ENCODE results near the gene ASXL1. TPM values are rescaled to one million over a fixed set of nuclear protein-coding genes. Genes with fewer than 3 reads are reported as not detected.

ASXL1 gene
- total RNA-seq, 1 experiment from 2014 or later = 52.2 TPM

- TF ChIP-seq FOSL1 (IDR thresholded peaks at IDR 0.05; ENCODE audit: low read depth) (no peak), SIN3A (IDR thresholded peaks at IDR 0.05; ENCODE audit: low read depth) (no peak), RAD21 (IDR thresholded peaks at IDR 0.05; ENCODE audit: low read depth) (no peak), MAX (IDR thresholded peaks at IDR 0.05) (no peak), TCF7L2 (IDR thresholded peaks at IDR 0.05; ENCODE audit: borderline replicate concordance, extremely low read depth, insufficient read depth, insufficient read length) (no peak), EZH2 (IDR thresholded peaks at IDR 0.05) (no peak), EZH2phosphoT487 (IDR thresholded peaks at IDR 0.05; ENCODE audit: borderline replicate concordance) (no peak), JUND (IDR thresholded peaks at IDR 0.05) (no peak), ZBTB33 (IDR thresholded peaks at IDR 0.05; ENCODE audit: extremely low read depth, insufficient replicate concordance, low read length) (no peak), SRF (IDR thresholded peaks at IDR 0.05; ENCODE audit: low read depth) (no peak)
Observed at GRCh38 chr20:32450484-32451061, 92.4 kb downstream of the ASXL1 start (continued).

- Histone ChIP-seq H3K27ac (ENCODE audit: low read depth, low read length) (no peak overlapping the region), H3K79me2 (ENCODE audit: insufficient read depth, low read length) (no peaks in the 10 kb centered on the region), H3K27me3 (ENCODE audit: insufficient read depth, low read length) (no peaks in the 10 kb centered on the region), H3K9me2 (ENCODE audit: insufficient read depth) (no peaks in the 10 kb centered on the region), H3K4me2 (ENCODE audit: low read length) (no peak overlapping the region), H3K4me3 (replicated peaks in 1 of 2; ENCODE audit: low read depth in 1 of 2, low read length in 2 of 2) (no peak overlapping the region), H3K9me3 (ENCODE audit: control insufficient read depth in 1 of 2, insufficient read depth in 1 of 2, low read depth in 1 of 2, low read length in 2 of 2) (no peaks in the 10 kb centered on the region), H3K36me3 (ENCODE audit: control insufficient read depth in 1 of 2, insufficient read depth in 2 of 2, low read length in 2 of 2) (peaks cover 0 to 7% of the 10 kb centered on the region in 2 experiments; a peak in 2 of 4 replicates), H2AFZ (ENCODE audit: low read depth, low read length, poor library complexity, severe bottlenecking) (no peak overlapping the region), H3K9ac (ENCODE audit: low read length) (no peak overlapping the region), H4K20me1 (ENCODE audit: insufficient read depth) (no peaks in the 10 kb centered on the region), H3K4me1 (ENCODE audit: control insufficient read depth in 1 of 2, insufficient read depth in 2 of 2, low read length in 2 of 2) (no peaks in the 10 kb centered on the region)
- DNase-seq (ENCODE audit: low read depth, low spot score) (no peak), ATAC-seq (no peak)
- POLR2A ChIA-PET = no interaction called here
- no TSS peak for BruUV-seq (replicated peaks)
- no peak for TF ChIP-seq EZH2 (IDR thresholded peaks at IDR 0.05)
- TF ChIP-seq EZH2phosphoT487 (IDR thresholded peaks at IDR 0.05; ENCODE audit: borderline replicate concordance) = no peak
- TF ChIP-seq CBX3 (IDR thresholded peaks at IDR 0.05; ENCODE audit: low read depth) = no peak
- CTCF ChIA-PET = interaction anchor here (1.3 kb wide), 1 partner anchor 12 kb away, joined by 3 read pairs; no protein-coding TSS in a partner anchor
- intact Hi-C loops (cut with micrococcal nuclease) = no loop called here
- RAD21 ChIA-PET (ENCODE audit: low non-redundant PET in 1 of 2, low total read pairs in 2 of 2, uncharacterized antibody in 2 of 2, unreplicated experiment in 2 of 2) = no interaction called here
Observed at GRCh38 chr20:32451340-32451681, 93.2 kb downstream of the ASXL1 start.
